HG02885 (cell line): ENCODE data around the gene KRT36.

ENCODE experiments used
- ATAC-seq: cut with Tn5 transposase; IDR thresholded peaks from one replicate; pipeline ENCODE4 v1.9.1; 2021; ENCODE audit warnings: mild to moderate bottlenecking; ENCODE audit not compliant: unreplicated experiment, poor library complexity

The KRT36 gene

GRCh38 chr17:41522301-41523224 lies 32.9 kb upstream of the KRT36 start:
- ATAC-seq: no peak

GRCh38 chr17:41521574-41522261 lies 32.0 kb upstream of the KRT36 start:
- ATAC-seq: no peak

GRCh38 chr17:41520821-41521521 lies 31.3 kb upstream of the KRT36 start:
- ATAC-seq: no peak

- no peak for ATAC-seq
Measured at GRCh38 chr17:41519501-41520224, 30.0 kb upstream of the KRT36 start.

- ATAC-seq: no peak
Measured at GRCh38 chr17:41518789-41519449, 29.2 kb upstream of the KRT36 start, which contains the start of gene KRT15. KRT15 (minus strand) TSS chr17:41518890; CDS start chr17:41518827, 63 bp downstream.

GRCh38 chr17:41518031-41518430 lies 28.3 kb upstream of the KRT36 start:
- ATAC-seq: no peak

GRCh38 chr17:41516830-41517283 lies 27.1 kb upstream of the KRT36 start:
- no peak for ATAC-seq

- no peak for ATAC-seq
Measured at GRCh38 chr17:41516147-41516829, 26.6 kb upstream of the KRT36 start.

GRCh38 chr17:41513168-41513547 lies 23.4 kb upstream of the KRT36 start:
- no peak for ATAC-seq

- ATAC-seq: no peak
Measured at GRCh38 chr17:41512546-41513167, 22.9 kb upstream of the KRT36 start.

GRCh38 chr17:41511716-41512115 lies 22.0 kb upstream of the KRT36 start:
- ATAC-seq: no peak

GRCh38 chr17:41511116-41511515 lies 21.4 kb upstream of the KRT36 start:
- ATAC-seq: no peak

- no peak for ATAC-seq
Measured at GRCh38 chr17:41510251-41511065, 20.7 kb upstream of the KRT36 start.

GRCh38 chr17:41507315-41507880 lies 17.7 kb upstream of the KRT36 start:
- ATAC-seq: no peak

- no peak for ATAC-seq
Measured at GRCh38 chr17:41505809-41506767, 16.4 kb upstream of the KRT36 start.
